K562 (cell line): Measurements from ENCODE around the gene BOLA1.
"Not testable (repeated sequence)": the region's sequence is repeated elsewhere in the genome, so short reads cannot be mapped to it uniquely, and the experiment has no call there.

Experiments used
- CTCF ChIP-seq, 3 experiments: IDR thresholded peaks in 2 of 3; conservative IDR thresholded peaks in 1 of 3; 2 replicates each; pipeline ENCODE4 v1.5.1; 2011 to 2012; ENCODE audit warnings: low read length in 3 of 3, mild to moderate bottlenecking in 3 of 3, control low read depth in 2 of 3, improper control_type of control experiment in 1 of 3, inconsistent platforms in 1 of 3, low read depth in 1 of 3, mixed read lengths in 1 of 3, moderate library complexity in 1 of 3; ENCODE audit not compliant: insufficient read depth in 2 of 3
- JUN ChIP-seq, 2 experiments: sonication (generic) in 1 of 2; formaldehyde crosslinking in 1 of 2; IDR thresholded peaks; 2 replicates each; pipeline versions ENCODE4 v1.6.1 to v1.8.0; 2012 to 2022; ENCODE audit warnings: borderline replicate concordance in 2 of 2, mild to moderate bottlenecking in 2 of 2, improper control_type of control experiment in 1 of 2, low read depth in 1 of 2, low read length in 1 of 2, missing genetic modification reagents in 1 of 2
- POLR2AphosphoS5 ChIP-seq: IDR thresholded peaks from 2 replicates; pipeline ENCODE4 v1.6.1; 2011; ENCODE audit warnings: mild to moderate bottlenecking, low read depth, low read length, moderate library complexity; ENCODE audit not compliant: control insufficient read depth, insufficient read depth

DNA sequence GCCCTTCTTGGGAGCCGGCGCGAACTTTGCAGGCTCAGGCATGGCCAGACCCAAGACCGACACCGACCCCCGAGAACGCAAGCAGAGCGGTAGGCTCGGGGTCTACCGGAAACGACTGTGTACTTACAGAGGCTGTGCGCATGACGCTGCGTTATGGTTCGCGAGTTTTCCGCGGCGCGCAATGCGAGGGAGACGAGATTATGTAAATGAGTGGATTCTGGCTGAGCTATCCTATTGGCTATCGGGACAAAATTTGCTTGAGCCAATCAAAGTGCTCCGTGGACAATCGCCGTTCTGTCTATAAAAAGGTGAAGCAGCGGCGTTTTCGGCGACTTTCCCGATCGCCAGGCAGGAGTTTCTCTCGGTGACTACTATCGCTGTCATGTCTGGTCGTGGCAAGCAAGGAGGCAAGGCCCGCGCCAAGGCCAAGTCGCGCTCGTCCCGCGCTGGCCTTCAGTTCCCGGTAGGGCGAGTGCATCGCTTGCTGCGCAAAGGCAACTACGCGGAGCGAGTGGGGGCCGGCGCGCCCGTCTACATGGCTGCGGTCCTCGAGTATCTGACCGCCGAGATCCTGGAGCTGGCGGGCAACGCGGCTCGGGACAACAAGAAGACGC lies 48.5 kb upstream of the BOLA1 start:
- TF ChIP-seq JUN (IDR thresholded peaks at IDR 0.05; ENCODE audit: borderline replicate concordance, low read depth, low read length); JUN (CRISPR knock-in tag; IDR thresholded peaks at IDR 0.05; ENCODE audit: borderline replicate concordance); CTCF (IDR thresholded peaks at IDR 0.05 in 2 of 3, conservative IDR thresholded peaks at IDR 0.05 in 1 of 3; ENCODE audit: insufficient read depth in 2 of 3, low read depth in 1 of 3, low read length in 3 of 3); POLR2AphosphoS5: not testable (repeated sequence)
